HepG2 (cell line): ENCODE measurements around the gene SUSD3. TPM values are rescaled to one million over a fixed set of nuclear protein-coding genes. Genes with fewer than 3 reads are reported as not detected.

Experiments
- BCL6 ChIP-seq: IDR thresholded peaks from 2 replicates; pipeline ENCODE4 v1.6.1; 2016; ENCODE audit warnings: missing genetic modification reagents, missing compliant biosample characterization
- BRD4 ChIP-seq: sonication (generic); formaldehyde crosslinking; IDR thresholded peaks from 2 replicates; pipeline ENCODE4 v1.4.0; 2020; ENCODE audit warnings: missing genetic modification reagents
- CEBPG ChIP-seq: IDR thresholded peaks from 2 replicates; pipeline ENCODE4 v1.6.1; 2016
- ESRRA ChIP-seq: sonication (generic); formaldehyde crosslinking; IDR thresholded peaks from 2 replicates; pipeline ENCODE4 v1.5.1; 2020; ENCODE audit warnings: mild to moderate bottlenecking, low read depth, missing genetic modification reagents
- ETV6 ChIP-seq: sonication (generic); formaldehyde crosslinking; conservative IDR thresholded peaks from 2 replicates; pipeline ENCODE4 v1.4.0; 2020; ENCODE audit warnings: missing genetic modification reagents
- GATA4 ChIP-seq: sonication (generic); IDR thresholded peaks from 2 replicates; pipeline ENCODE4 v1.6.1; 2016; ENCODE audit warnings: antibody characterized with exemption, low read depth, borderline replicate concordance
- HNRNPH1 ChIP-seq: fragments of 200-400 bp; formaldehyde crosslinking; optimal IDR thresholded peaks from 2 replicates; pipeline ENCODE3; 2017; ENCODE audit warnings: mild to moderate bottlenecking, low read depth, low read length
- HNRNPK ChIP-seq: fragments of 200-400 bp; formaldehyde crosslinking; IDR thresholded peaks from 2 replicates; pipeline ENCODE4 v1.6.1; 2018; ENCODE audit warnings: low read length, low read depth, moderate library complexity, mild to moderate bottlenecking; ENCODE audit not compliant: poor library complexity, severe bottlenecking
- MED13 ChIP-seq: sonication (generic); formaldehyde crosslinking; IDR thresholded peaks from 2 replicates; pipeline ENCODE4 v1.5.0; 2020; ENCODE audit warnings: missing genetic modification reagents
- PAX8 ChIP-seq: sonication (generic); formaldehyde crosslinking; IDR thresholded peaks from 2 replicates; pipeline ENCODE4 v1.8.0; 2022; ENCODE audit warnings: mild to moderate bottlenecking, missing genetic modification reagents, borderline replicate concordance
- PTBP1 ChIP-seq: fragments of 200-400 bp; formaldehyde crosslinking; IDR thresholded peaks from 2 replicates; pipeline ENCODE4 v1.6.1; 2018; ENCODE audit warnings: low read length, low read depth; ENCODE audit not compliant: poor library complexity, severe bottlenecking
- RARA ChIP-seq: IDR thresholded peaks from 2 replicates; pipeline ENCODE4 v1.6.1; 2016; ENCODE audit warnings: missing genetic modification reagents, missing compliant biosample characterization
- SPEN ChIP-seq: sonication (generic); formaldehyde crosslinking; IDR thresholded peaks from 2 replicates; pipeline ENCODE4 v1.5.1; 2020; ENCODE audit warnings: low read depth, mild to moderate bottlenecking, missing genetic modification reagents
- ZEB1 ChIP-seq: IDR thresholded peaks from 2 replicates; pipeline ENCODE4 v1.6.1; 2012; ENCODE audit warnings: mild to moderate bottlenecking, low read depth, inconsistent platforms; ENCODE audit not compliant: insufficient replicate concordance
- ZFP90 ChIP-seq: sonication (generic); formaldehyde crosslinking; IDR thresholded peaks from 2 replicates; pipeline ENCODE4 v1.8.0; 2022; ENCODE audit warnings: missing genetic modification reagents, mild to moderate bottlenecking, inconsistent platforms, borderline replicate concordance
- ZMYM4 ChIP-seq: sonication (generic); formaldehyde crosslinking; IDR thresholded peaks from 2 replicates; pipeline ENCODE4 v1.8.1; 2023; ENCODE audit warnings: mild to moderate bottlenecking, missing genetic modification reagents
- ZNF10 ChIP-seq: sonication (generic); formaldehyde crosslinking; IDR thresholded peaks from 2 replicates; pipeline ENCODE4 v1.4.0; 2020; ENCODE audit warnings: mild to moderate bottlenecking, low read depth, missing genetic modification reagents, borderline replicate concordance
- ZNF335 ChIP-seq: sonication (generic); formaldehyde crosslinking; IDR thresholded peaks from 2 replicates; pipeline ENCODE4 v1.4.0; 2020; ENCODE audit warnings: missing genetic modification reagents
- polyA plus RNA-seq, 8 experiments: library from polyadenylated mRNA; depleted of rRNA in 3 of 8; stranded (reverse) in 7 of 8; unstranded in 1 of 8; fragments of >200 nt; fragmentation: Illumina TruSeq in 4 of 8; extraction: Trizol in 4 of 8; gene quantifications; 2 replicates each; pipeline versions ENCODE4 v1.2.1 to v1.2.3, GENCODE V29; 2011 to 2016; ENCODE audit warnings: low read depth in 4 of 8, missing spikeins in 1 of 8, mixed read lengths in 1 of 8; ENCODE audit not compliant: insufficient read depth in 1 of 8
- total RNA-seq, 5 experiments: library from RNA; depleted of rRNA; stranded (reverse); fragments of >200 nt; fragmentation: Illumina TruSeq; extraction: Trizol; gene quantifications; 2 replicates each; pipeline ENCODE4 v1.2.3, GENCODE V29; 2016; ENCODE audit warnings: low read depth in 1 of 5
- TF ChIP-seq, protein P1 (sequence below): sonication (generic); formaldehyde crosslinking; IDR thresholded peaks from 2 replicates; pipeline ENCODE4 v1.5.1; 2020; ENCODE audit warnings: missing genetic modification reagents, mild to moderate bottlenecking, borderline replicate concordance
- TF ChIP-seq, protein P2 (sequence below): sonication (generic); formaldehyde crosslinking; IDR thresholded peaks from 2 replicates; pipeline ENCODE4 v1.4.0; 2020; ENCODE audit warnings: low read depth, mild to moderate bottlenecking, missing genetic modification reagents
- TF ChIP-seq, protein P3 (sequence below): sonication (generic); formaldehyde crosslinking; IDR thresholded peaks from 2 replicates; pipeline ENCODE4 v1.5.0; 2020; ENCODE audit warnings: missing genetic modification reagents
- TF ChIP-seq, protein P4 (sequence below): IDR thresholded peaks from 2 replicates; pipeline ENCODE4 v1.6.1; 2016; ENCODE audit warnings: low read depth
- TF ChIP-seq, protein P5 (sequence below): IDR thresholded peaks from 2 replicates; pipeline ENCODE4 v1.6.1; 2016; ENCODE audit warnings: missing compliant biosample characterization, missing genetic modification reagents, borderline replicate concordance

SUSD3 gene
- total and polyA plus RNA-seq, 2 of the 13 experiments (the other 11 are each of a cell fraction or from before 2014, with no cell fraction given), result 7.0 to 9.1 TPM

DNA sequence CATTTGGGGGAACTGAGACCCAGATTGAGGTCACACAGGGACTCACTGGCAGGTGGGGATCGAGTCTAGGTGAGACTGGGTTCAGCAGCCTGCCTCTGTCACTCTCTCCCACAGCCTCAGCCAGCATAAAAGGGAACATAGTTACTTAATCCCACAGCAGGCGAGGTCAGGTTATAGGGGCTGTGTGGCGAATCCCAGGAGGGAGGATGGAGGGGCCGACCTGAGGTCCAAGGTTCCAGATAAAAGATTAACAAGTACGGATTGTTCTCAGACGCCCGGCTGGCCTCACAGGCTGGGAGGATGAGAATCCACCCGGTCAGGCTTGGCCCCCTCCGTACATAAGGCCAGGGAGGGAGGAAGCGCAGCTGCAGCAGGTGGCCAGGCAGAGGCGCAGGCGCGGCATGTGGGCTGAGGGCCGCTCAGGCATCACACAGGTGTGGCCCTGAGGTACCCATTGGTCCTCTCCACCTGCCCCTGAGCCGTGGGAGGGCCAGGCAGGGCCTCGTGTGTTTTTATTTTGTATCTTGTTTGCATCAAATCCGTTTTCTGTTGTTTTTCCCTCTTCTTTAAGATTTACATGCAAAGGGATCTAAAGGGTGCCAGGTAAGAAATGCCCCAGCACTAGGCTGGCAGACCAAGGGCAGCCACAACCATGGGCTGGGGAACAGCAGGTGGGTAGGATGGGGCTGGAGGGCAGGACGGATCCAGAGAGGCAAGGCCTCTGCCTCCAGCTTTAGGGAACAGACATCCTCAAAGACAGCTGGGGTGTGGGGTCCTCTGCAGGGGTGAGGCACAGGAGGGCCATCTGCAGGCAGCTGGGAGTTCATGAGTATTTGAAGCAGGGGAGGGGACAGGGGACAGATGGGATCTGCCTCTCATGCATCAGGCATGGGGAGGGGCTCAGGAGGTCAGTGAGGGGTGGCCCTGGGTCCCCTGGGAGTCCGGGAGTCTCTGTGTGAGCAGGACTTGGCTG is 3.6 kb downstream of the SUSD3 start (continued):
- TF ChIP-seq, protein P1, sequence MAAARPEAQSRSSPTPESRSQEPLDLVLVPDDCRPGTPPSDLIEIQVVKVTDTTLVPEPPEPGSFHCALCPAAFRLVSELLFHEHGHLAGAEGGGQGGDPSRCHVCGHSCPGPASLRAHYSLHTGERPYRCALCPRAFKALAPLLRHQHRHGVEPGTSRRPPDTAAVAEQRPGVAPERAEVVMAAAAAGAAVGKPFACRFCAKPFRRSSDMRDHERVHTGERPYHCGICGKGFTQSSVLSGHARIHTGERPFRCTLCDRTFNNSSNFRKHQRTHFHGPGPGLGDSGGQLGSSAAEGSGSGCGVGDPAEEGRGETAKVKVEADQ, result no peak
- TF ChIP-seq PTBP1 (no peak), ETV6 (CRISPR knock-in tag) (no peak), HNRNPH1 (peak; percentile 62), CEBPG (CRISPR knock-in tag) (peak; percentile 66), ZFP90 (no peak), MED13 (no peak), PAX8 (CRISPR knock-in tag) (no peak), ZEB1 (peak; percentile 56), ZNF10 (CRISPR knock-in tag) (no peak), BCL6 (CRISPR knock-in tag) (0 out of 2 replicates have a peak, but pooled peaks have one; percentile 21), RARA (CRISPR knock-in tag) (peak; percentile 83), HNRNPK (no peak), ZMYM4 (CRISPR knock-in tag) (peak; percentile 60), ESRRA (no peak), GATA4 (no peak), ZNF335 (no peak), BRD4 (no peak), SPEN (CRISPR knock-in tag) (peak; percentile 66; the same call in 1 of the 2 replicates)
- TF ChIP-seq, protein P2, sequence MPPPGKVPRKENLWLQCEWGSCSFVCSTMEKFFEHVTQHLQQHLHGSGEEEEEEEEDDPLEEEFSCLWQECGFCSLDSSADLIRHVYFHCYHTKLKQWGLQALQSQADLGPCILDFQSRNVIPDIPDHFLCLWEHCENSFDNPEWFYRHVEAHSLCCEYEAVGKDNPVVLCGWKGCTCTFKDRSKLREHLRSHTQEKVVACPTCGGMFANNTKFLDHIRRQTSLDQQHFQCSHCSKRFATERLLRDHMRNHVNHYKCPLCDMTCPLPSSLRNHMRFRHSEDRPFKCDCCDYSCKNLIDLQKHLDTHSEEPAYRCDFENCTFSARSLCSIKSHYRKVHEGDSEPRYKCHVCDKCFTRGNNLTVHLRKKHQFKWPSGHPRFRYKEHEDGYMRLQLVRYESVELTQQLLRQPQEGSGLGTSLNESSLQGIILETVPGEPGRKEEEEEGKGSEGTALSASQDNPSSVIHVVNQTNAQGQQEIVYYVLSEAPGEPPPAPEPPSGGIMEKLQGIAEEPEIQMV (CRISPR knock-in tag), result no peak; the same call in 1 of the 2 replicates
- TF ChIP-seq, protein P3, sequence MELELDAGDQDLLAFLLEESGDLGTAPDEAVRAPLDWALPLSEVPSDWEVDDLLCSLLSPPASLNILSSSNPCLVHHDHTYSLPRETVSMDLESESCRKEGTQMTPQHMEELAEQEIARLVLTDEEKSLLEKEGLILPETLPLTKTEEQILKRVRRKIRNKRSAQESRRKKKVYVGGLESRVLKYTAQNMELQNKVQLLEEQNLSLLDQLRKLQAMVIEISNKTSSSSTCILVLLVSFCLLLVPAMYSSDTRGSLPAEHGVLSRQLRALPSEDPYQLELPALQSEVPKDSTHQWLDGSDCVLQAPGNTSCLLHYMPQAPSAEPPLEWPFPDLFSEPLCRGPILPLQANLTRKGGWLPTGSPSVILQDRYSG, result no peak
- TF ChIP-seq, protein P4, sequence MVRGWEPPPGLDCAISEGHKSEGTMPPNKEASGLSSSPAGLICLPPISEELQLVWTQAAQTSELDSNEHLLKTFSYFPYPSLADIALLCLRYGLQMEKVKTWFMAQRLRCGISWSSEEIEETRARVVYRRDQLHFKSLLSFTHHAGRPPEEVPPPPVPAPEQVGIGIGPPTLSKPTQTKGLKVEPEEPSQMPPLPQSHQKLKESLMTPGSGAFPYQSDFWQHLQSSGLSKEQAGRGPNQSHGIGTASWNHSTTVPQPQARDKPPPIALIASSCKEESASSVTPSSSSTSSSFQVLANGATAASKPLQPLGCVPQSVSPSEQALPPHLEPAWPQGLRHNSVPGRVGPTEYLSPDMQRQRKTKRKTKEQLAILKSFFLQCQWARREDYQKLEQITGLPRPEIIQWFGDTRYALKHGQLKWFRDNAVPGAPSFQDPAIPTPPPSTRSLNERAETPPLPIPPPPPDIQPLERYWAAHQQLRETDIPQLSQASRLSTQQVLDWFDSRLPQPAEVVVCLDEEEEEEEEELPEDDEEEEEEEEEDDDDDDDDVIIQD (CRISPR knock-in tag), result no peak
- TF ChIP-seq, protein P5, sequence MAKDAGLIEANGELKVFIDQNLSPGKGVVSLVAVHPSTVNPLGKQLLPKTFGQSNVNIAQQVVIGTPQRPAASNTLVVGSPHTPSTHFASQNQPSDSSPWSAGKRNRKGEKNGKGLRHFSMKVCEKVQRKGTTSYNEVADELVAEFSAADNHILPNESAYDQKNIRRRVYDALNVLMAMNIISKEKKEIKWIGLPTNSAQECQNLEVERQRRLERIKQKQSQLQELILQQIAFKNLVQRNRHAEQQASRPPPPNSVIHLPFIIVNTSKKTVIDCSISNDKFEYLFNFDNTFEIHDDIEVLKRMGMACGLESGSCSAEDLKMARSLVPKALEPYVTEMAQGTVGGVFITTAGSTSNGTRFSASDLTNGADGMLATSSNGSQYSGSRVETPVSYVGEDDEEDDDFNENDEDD (CRISPR knock-in tag), result no peak; the same call in 1 of the 2 replicates
